NCI-H2227 (cell line): ENCODE results near the gene CUL2.
"Not testable (repeated sequence)": the region's sequence is repeated elsewhere in the genome, so short reads cannot be mapped to it uniquely, and the experiment has no call there.

Experiments used
- DNase-seq: peaks from one replicate; lab custom pipeline; 2025; ENCODE audit not compliant: unreplicated experiment; lab: John Stamatoyannopoulos, UW

The CUL2 gene

DNA sequence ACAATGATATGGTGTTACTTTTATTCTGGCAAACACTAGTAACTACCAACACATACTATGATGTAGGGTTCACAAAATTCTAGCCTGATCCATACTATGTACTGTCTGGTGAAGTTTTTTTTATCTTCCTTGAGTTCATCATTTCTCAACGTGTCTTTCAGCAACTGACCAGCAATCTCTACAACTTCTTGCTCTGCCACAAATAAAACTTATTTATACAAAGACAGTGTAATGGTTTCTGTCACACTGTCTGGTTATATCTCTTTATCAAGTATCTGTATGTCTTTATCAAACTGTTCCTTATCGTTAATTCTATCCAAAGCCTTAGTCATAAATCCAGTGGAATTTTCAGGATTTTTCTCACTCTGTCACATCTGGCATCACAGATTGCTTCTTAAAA, 69.7 kb downstream of the CUL2 start:
- no peak for DNase-seq

- no peak for DNase-seq
These were observed 70.8 kb downstream of the CUL2 start for GRCh38 chr10:35019041-35020024.

GRCh38 chr10:35017608-35018007, 72.5 kb downstream of the CUL2 start:
- DNase-seq, result no peak

DNA sequence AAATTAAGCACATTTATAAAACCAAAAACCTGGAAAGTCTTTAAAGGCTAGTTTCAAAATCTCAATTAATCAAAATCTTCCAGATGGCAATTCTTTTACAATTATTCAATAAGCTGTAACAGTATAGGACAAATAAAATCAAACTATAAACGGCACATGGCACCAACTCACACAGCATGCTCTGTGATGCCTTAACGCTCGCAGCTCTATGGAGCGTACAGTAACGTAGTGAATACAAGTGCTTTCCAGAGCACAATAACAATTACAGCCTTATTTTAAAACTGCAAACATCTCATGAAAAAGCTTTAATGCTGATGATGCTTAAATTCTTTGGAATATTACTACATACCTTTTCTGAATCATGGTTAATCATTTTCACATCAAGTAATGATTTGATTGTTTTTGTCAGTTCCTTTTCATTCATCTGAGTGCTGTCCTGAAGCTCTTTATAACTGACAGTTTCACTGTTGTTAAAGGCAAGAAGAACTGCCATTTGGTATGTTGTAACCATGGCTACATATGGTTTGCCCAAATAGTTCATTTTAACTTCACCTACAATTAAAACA, 74.2 kb downstream of the CUL2 start:
- peak; percentile 9 for DNase-seq

DNA sequence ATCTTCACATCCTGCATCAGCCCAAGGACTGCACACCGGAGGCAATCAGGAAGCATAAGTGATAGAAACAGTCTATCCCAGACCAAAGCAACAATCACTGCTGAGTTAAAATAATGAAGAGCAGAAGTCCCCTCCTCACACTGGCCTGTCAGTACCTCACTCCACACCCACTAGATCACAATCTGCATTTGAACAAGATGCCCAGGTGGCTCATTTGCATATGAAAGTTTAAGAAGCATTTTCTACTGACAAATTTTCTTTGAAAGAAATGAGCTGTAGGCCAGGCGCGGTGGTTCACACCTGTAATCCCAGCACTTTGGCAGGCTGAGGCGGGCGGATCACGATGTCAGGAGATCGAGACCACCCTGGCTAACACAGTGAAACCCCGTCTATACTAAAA, 77.4 kb downstream of the CUL2 start:
- DNase-seq, result no peak

DNA sequence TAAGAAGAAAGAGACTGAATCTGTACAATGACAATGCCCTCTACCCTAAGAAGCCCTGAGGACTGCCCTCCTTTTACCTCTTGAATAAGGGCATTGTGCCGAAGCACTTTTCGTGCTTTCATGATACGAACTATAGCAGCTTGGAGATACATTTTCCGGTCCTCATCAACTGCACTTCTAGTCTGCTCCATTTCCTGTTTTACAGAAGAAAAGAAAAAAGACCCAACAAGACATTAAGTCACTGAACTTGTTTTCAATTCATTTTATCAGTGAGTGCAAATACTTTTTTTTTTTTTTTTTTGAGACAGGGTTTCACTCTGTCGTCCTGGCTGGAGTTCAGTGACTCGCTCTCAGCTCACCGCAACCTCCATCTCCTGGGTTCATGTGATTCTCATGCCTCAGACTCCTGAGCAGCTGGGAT, 78.4 kb downstream of the CUL2 start:
- no peak for DNase-seq

DNA sequence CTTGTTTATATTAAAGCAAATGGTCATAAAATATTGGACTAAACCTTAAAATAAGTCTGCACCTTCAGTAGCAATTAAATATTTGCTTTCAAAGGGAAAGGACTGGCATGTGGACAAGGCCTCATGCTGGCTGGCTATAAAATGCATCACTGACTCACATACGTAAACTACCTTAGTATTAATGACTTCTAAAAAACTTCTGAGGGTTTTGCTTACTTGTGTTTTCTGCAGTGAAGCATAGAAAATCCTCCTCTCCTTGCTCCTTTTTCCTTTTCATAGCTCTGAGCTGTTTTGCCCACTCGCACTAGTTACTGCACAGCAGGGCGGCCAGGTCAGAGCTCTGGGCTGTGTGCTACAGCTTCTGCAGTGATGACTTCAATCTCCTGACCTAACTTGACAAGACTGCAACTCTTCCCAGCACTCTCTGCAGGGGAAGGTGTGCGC, 82.3 kb downstream of the CUL2 start:
- DNase-seq, result no peak

- no peak for DNase-seq
These were observed 83.3 kb downstream of the CUL2 start for GRCh38 chr10:35006836-35007235.

DNA sequence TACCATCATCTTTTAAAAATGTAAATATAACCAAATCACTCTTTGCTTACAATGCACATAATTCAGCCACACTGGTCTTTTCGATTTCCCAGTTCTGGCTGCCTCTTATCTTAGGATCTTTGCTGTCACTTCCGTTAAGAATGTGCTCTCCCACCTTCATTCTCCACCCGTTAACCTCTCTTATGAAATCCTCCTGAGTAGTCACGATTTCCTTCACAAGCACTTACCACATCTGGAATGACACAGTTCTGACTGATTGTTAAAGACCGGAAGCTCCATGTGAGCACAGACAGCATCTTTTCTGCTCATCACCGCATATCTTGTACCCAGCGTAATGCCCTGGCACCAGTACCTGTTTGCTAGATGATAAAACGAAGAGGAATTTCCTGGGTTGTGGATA, 84.3 kb downstream of the CUL2 start:
- no peak for DNase-seq

GRCh38 chr10:35004651-35005050, 85.5 kb downstream of the CUL2 start:
- DNase-seq, result no peak

GRCh38 chr10:35003906-35004305, 86.2 kb downstream of the CUL2 start:
- no peak for DNase-seq

GRCh38 chr10:35000936-35001335, 89.2 kb downstream of the CUL2 start:
- no peak for DNase-seq

DNA sequence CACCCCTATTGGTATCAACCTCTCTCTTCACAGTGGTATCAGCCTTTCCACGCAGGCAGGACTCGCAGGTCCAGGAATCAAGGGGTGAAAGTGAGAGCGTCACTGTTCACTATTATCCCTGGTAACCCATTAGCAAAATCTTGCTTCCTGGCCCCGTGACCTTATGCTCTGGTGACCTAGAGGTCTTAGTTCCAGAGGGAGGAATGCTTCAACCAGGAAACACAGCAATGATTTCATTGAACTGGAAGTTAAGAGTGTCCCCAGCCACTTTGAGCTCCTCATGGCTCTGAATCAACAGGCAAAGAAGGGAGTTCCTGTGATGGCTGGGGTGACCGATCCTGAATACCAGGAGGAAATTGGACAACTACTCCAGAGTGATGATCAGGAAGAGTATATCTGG, 90.6 kb downstream of the CUL2 start:
- DNase-seq, result no peak

GRCh38 chr10:34998940-34999339, 91.2 kb downstream of the CUL2 start:
- DNase-seq, result no peak

DNA sequence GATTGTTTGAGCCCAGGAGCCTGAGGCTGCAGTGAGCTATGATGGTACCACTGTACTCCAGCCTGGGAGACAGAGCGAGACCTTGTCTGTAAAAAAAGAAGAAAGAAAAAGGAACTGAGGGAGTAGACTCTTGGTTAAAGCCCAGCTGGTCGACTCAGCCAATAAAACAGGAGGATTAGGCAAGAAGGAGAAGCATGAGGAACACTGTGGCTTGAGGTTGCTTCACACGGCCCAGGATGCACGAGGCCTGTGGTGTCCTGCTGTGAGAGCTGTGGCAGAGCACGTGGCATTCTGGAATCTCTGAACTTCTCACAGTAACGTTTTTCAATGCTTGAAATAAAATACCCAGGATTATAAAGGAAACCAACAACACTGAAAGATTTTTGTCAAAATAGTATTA, 93.3 kb downstream of the CUL2 start:
- no peak for DNase-seq

- DNase-seq, result no peak
These were observed 94.2 kb downstream of the CUL2 start for GRCh38 chr10:34995925-34996324.

- DNase-seq, result peak; percentile 77
These were observed 95.5 kb downstream of the CUL2 start for GRCh38 chr10:34994565-34995142.

DNA sequence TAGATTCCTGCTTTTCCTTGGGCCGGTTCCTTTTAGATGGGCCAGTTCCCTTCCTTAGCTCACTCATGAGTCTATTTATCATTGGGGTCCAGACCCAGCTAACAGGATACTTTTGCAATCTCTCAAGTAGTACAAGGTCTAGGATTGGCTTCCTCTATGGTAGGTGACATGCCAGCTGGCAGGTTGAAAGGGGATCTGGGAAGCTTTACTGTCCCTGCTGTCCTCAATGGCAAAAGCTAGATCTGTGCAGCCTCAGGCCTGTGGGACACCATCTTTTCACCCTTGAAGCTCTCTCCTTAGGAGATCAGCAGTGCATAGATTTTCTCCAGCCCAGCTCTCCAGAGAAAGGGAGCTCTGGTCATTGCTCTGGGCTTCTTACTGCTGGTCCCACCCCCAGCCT, 96.4 kb downstream of the CUL2 start:
- no peak for DNase-seq

- DNase-seq, result not testable (repeated sequence)
These were observed 99.0 kb downstream of the CUL2 start for GRCh38 chr10:34991117-34991516.

DNA sequence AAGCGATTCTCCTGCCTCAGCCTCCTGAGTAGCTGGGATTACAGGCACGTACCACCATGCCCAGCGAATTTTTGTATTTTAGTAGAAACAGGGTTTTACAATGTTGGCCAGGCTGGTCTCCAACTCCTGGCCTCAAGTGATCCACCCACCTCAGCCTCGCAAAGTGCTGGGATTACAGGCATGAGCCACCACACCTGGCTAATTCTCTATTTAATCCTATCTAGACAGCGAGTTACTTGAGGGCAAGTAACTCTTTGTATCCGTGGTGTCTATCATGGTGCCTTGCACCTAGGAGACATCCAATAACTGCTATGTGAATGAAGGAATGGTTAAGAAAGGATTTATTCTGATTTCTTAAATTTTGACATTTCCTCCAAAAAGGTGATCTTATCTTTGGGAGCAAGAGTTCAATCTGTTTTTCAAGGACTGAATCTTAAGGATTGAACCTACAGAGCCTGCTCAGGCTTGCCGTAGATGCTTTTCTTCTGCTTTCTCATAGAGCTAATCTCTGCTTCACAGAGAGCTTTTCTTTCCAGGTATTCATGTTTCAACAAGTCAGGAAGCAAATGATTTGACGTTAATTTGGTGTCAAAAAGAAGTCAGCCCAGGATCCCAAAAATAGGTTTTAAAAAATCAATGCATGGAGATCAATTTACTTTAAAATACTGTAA, 101.6 kb downstream of the CUL2 start:
- DNase-seq, result no peak

DNA sequence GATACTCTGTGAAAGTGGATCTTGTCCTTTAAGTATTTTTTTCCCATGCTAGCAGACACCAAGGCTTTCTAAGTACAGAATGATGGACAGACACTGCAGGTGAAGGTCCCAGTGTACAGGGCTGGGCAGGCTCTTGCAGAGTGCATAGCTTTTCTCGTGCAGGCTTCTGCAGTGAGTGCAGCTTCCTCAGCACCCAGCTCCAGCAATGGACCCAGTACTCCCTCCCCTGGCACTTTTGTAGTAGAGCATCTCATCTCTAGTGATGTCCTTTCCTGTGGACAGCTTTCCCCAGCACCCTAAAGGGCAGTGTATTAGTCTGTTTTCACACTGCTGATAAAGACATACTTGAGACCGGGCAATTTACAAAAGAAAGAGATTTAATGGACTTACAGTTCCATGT, 104.3 kb downstream of the CUL2 start:
- DNase-seq, result no peak

DNA sequence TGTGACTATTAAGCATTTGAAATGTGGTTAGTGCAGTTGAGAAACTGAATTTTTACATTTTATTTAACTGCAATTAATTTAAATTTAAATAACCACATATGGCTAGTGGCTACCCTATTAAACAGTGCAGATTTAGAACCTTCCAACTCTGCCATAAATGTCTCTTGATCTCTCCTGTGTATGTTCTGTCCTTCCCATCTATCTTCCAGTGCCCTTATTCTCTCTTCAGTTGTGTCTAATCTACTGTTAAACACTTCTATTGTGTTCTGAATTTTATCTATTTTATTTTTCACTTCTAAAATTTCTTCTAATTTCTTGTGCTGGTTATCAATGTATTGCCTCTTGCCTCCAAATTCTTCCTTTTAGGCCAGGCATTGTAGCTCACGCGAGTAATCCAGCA, 105.0 kb downstream of the CUL2 start:
- no peak for DNase-seq
